Measurements from ENCODE around the gene CRTC1.

- TF ChIP-seq CTCF (IDR thresholded peaks at IDR 0.05; ENCODE audit: poor library complexity), result no peak
- no peak for TF ChIP-seq EZH2 (IDR thresholded peaks at IDR 0.05; ENCODE audit: borderline replicate concordance)
- TF ChIP-seq EZH2phosphoT487 (IDR thresholded peaks at IDR 0.05; ENCODE audit: low read depth, severe bottlenecking, unreplicated experiment), result no peak
These were observed 107.8 kb downstream of the CRTC1 start for GRCh38 chr19:18791315-18791678.
